Measurements from ENCODE around the gene WDR64.
"Not testable (repeated sequence)": the region's sequence is repeated elsewhere in the genome, so short reads cannot be mapped to it uniquely, and the experiment has no call there.

Gene WDR64

GRCh38 chr1:241813768-241814320 lies 161.8 kb downstream of the WDR64 start:
- no peak for DNase-seq

GRCh38 chr1:241816008-241816407 lies 163.9 kb downstream of the WDR64 start:
- DNase-seq, result no peak

- DNase-seq, result peak; percentile 12
These were observed 165.3 kb downstream of the WDR64 start for GRCh38 chr1:241817331-241817792.

- no peak for DNase-seq
These were observed 166.0 kb downstream of the WDR64 start for GRCh38 chr1:241817956-241818612.

GRCh38 chr1:241819340-241819866 lies 167.3 kb downstream of the WDR64 start:
- DNase-seq, result no peak

- DNase-seq, result no peak
These were observed 169.3 kb downstream of the WDR64 start for GRCh38 chr1:241821363-241821762.

- DNase-seq, result no peak
These were observed 170.8 kb downstream of the WDR64 start for GRCh38 chr1:241822846-241823245.

GRCh38 chr1:241823925-241824324 lies 171.8 kb downstream of the WDR64 start:
- no peak for DNase-seq

- DNase-seq, result no peak
These were observed 173.5 kb downstream of the WDR64 start for GRCh38 chr1:241825581-241825980.

GRCh38 chr1:241826613-241827012 lies 174.5 kb downstream of the WDR64 start:
- not testable (repeated sequence) for DNase-seq

- no peak for DNase-seq
These were observed 175.2 kb downstream of the WDR64 start for GRCh38 chr1:241827264-241827663.

GRCh38 chr1:241828463-241829021 lies 176.5 kb downstream of the WDR64 start:
- DNase-seq, result peak; percentile 19

- DNase-seq, result no peak
These were observed 177.4 kb downstream of the WDR64 start for GRCh38 chr1:241829468-241829867.

GRCh38 chr1:241834733-241835377 lies 182.8 kb downstream of the WDR64 start:
- DNase-seq, result no peak

- no peak for DNase-seq
These were observed 184.9 kb downstream of the WDR64 start for GRCh38 chr1:241836941-241837340.

GRCh38 chr1:241837416-241837815 lies 185.3 kb downstream of the WDR64 start:
- no peak for DNase-seq

- peak; percentile 32 for DNase-seq
These were observed 185.8 kb downstream of the WDR64 start for GRCh38 chr1:241837901-241838300.

GRCh38 chr1:241838897-241839296 lies 186.8 kb downstream of the WDR64 start:
- DNase-seq, result no peak

- no peak for DNase-seq
These were observed 187.4 kb downstream of the WDR64 start for GRCh38 chr1:241839369-241839979.

GRCh38 chr1:241840164-241840563 lies 188.1 kb downstream of the WDR64 start:
- DNase-seq, result no peak

GRCh38 chr1:241841691-241842090 lies 189.6 kb downstream of the WDR64 start:
- no peak for DNase-seq

- DNase-seq, result no peak
These were observed 190.5 kb downstream of the WDR64 start for GRCh38 chr1:241842565-241842964.

GRCh38 chr1:241844593-241844992 lies 192.5 kb downstream of the WDR64 start:
- no peak for DNase-seq

Measured in T1000 (cell line).